ENCODE measurements around the gene TAF13.

DNA sequence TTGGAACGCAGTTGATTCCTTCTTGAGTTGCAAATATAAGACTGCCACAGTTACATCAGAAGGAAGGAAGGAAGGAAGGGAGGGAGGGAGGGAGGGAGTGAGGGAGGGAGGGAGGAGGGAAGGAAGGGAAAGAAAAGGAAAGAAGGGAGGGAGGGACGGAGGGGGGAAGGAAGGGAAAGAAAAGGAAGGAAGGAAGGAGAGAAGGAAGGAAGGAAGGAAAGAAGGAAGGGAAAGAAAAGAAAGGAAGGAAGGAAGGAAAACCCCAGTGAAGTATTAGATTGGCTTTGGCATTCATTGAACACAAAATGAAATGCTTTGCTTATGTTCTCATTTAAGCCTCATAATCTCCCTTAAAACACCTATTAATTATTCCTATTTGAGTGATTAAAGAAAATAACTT, 27.5 kb downstream of the TAF13 start:
- no peak for TF ChIP-seq CTCF (IDR thresholded peaks at IDR 0.05; ENCODE audit: low read length)
- no peak for TF ChIP-seq EZH2 (optimal IDR thresholded peaks at IDR 0.05; ENCODE audit: low read depth, low read length)

All from MM.1S (cell line).